OCI-M2 (cell line): ENCODE measurements around the gene SHC1.

Experiments used
- DNase-seq: peaks from one replicate; lab custom pipeline; 2025; ENCODE audit not compliant: unreplicated experiment; lab: John Stamatoyannopoulos, UW

Gene SHC1

DNA sequence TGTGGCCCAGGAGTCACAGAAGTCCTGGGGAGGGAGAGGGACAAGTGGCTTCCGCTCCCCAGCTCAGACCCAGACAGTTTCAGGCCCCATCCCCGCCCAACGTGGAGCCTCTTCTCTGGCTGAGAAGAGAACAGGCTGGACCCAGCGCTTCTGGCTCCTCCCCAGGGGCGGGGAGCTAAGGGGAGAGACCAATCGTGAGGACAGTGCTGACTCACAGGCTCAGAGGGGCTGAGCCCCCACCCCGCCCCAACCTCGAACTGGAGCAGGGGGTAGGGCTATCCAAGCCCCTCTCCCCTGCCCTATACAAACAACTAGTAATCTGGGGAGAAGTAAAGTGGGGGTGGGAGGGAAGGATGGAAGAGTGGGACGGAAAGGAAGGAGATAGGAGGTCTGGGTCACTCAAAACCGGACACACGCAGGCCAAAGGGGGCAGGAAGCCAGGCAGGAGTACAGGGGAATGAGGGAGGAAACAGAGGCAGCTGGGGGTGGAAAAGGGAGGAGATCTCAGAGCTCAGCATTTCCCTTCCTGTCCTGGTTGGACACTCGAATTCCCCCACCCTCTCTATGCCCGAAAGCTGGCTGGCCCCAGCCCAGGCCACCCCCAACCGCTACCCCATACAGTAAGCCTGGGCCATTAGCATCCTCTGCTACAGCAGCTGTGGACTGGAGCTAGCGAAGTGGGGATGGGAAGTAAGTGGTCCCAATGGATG, at the start of gene SHC1:
Gene SHC1 (minus strand): TSS at position 117 of the 710 bp plus-strand sequence. CDS start 221 bp downstream, outside the sequence.
- peak; percentile 69 for DNase-seq

DNA sequence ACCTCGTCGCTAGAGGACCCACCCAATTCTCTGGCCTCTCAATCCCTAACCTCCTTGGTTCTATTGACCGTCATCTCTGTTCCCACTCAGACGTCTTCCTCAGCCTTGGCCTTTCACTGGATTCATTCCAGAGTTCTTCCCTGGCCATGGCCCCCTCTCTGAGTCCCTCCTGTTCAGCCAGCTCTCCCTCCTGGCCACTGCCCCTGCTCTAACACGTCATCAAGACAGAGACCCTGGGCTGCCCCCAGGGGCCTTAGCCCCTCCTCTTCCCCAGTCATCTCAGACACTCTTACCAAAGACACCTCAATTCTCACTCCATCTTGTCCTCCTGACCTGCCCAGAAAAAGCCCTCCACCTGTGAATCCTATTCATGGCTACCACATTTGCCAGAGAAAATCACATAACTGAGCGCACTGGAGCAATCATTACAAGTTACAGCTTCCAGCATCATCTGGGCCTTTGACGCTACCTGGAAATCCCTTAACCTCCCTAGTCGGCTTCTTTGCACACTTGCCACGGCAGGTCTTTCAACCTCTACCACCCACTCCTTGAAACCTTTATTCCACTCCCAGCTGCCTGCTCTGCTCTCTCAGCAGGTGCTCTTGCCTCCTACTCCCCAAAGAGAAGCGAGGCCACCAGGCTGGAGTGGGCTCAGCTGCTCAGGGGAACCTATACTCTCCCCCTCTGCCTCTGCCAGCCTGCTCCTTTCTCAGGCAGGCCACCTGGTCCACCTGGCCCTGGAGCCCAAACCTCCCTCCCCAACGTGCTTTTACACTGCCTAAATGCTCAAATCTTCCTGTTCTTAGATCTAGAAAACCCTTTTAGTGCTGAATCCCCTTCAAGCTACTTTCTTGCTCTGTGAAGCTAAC, 49.1 kb upstream of the SHC1 start:
- DNase-seq: no peak

GRCh38 chr1:155018617-155019348, 48.2 kb upstream of the SHC1 start:
- DNase-seq: no peak

DNA sequence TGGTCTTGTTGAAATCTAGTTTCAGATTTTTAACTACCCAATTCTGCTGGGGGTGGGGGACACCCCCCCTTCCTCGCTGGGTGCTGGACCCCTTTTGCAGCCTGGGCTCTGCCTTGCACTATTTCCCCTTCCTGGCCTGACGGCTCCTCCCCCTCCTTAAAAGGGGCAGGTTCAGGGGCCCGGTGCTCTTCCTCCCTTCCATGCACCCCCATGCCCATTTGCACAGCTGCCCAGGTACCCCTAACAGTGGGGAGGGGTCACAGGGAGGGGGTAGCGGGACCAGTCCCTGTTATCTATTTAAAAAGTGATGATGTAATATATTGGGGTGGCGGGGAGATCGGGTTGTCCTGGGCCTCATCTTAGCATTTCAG, 47.4 kb upstream of the SHC1 start:
- no peak for DNase-seq

- DNase-seq: peak; percentile 66
These were observed 46.7 kb upstream of the SHC1 start for GRCh38 chr1:155017041-155017945.

- DNase-seq: no peak
These were observed 45.8 kb upstream of the SHC1 start for GRCh38 chr1:155016231-155016831.

GRCh38 chr1:155015527-155016230, 45.1 kb upstream of the SHC1 start:
- no peak for DNase-seq

DNA sequence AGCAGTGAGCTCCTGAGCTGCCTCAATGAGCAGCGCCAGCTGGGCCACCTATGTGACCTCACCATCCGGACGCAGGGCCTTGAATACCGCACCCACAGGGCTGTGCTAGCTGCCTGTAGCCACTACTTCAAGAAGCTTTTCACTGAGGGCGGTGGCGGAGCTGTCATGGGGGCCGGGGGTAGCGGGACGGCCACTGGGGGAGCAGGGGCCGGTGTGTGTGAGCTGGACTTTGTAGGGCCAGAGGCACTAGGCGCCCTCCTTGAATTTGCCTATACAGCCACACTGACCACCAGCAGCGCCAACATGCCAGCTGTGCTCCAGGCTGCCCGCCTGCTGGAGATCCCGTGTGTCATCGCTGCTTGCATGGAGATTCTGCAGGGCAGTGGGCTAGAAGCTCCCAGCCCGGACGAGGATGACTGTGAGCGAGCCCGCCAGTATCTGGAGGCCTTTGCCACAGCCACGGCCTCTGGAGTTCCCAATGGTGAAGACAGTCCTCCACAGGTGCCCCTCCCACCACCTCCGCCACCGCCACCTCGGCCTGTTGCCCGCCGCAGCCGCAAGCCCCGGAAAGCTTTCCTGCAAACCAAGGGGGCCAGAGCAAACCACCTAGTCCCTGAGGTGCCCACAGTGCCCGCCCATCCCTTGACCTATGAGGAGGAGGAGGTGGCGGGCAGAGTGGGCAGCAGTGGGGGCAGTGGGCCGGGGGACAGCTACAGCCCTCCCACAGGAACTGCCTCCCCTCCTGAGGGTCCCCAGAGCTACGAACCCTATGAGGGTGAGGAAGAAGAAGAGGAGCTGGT, 44.4 kb upstream of the SHC1 start:
- no peak for DNase-seq

- DNase-seq: no peak
These were observed 43.1 kb upstream of the SHC1 start for GRCh38 chr1:155013632-155014031.

GRCh38 chr1:155012776-155013602, 42.4 kb upstream of the SHC1 start:
- DNase-seq: no peak

DNA sequence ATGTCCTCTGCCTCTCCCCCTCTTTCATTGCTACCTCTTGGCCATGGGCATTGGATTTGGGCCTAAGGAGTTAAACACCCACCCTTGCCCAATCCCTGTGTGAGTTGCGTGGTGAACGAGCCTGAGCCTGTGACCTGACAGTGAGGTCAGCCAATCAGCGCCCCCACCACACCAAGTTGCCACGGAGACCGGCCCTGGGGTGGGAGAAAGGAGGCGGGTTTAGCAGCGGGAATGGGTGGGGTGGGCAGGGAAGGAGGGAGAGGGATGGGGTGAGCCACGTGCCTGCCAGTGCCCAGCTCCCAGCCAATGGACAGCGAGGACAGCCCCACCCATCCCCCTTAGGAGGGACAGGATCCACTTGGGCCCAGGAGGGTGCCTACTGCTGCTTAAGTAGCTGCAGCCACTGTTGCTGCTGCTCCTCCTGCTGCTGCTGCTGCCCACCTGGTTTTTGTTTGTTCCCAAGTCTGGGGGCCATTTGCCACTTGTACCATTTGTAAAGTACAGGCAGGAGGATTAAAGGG, 41.5 kb upstream of the SHC1 start:
- no peak for DNase-seq

DNA sequence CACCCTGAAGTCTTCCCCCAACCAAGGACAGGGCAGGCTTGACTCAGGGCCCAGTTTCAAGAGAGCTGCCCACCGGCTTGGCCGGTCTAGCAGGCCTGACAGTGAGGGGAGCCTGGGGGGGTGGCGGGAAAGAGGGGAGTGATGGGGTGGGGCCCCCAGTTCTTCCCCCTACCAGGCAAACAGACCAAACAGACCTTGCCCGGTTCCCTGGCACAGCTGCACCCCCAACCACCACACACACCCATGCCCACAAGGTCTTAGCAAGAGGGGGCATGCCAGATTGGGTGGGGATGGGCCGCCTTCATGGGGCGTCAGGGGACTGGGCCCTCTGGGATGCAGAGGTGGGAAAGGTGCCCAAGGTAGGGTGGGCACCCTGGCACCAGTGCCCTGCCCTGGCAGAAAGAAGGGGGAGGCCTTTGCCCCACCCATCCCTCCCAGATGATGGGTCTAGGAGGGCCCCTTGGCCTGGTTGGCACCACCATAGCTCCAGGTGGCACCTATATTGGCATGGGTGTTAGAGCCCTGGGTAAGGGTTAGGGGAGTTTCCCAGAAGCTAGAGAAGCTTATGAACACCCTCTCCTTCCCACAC, 41.0 kb upstream of the SHC1 start:
- no peak for DNase-seq

DNA sequence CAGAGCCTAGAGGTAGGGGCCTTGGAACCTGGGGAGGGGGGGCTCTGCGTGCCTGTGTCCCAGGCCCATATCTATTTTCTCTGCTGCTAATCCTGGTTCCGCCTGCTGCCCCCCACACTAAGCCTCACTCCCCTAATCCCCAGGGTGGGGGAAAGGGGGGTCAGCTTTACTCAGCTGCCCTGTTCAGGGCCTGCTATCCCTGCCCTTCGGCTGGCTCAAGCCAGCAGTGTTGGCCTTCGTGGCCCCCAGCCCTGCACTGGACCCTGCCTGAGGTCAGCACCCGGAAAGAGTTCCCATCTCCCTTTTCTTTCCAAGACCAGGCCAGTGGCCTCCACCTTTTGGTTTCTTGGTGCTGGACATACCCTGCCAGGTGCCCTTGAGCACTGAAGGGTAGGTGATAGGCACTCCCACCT, 40.5 kb upstream of the SHC1 start:
- no peak for DNase-seq

DNA sequence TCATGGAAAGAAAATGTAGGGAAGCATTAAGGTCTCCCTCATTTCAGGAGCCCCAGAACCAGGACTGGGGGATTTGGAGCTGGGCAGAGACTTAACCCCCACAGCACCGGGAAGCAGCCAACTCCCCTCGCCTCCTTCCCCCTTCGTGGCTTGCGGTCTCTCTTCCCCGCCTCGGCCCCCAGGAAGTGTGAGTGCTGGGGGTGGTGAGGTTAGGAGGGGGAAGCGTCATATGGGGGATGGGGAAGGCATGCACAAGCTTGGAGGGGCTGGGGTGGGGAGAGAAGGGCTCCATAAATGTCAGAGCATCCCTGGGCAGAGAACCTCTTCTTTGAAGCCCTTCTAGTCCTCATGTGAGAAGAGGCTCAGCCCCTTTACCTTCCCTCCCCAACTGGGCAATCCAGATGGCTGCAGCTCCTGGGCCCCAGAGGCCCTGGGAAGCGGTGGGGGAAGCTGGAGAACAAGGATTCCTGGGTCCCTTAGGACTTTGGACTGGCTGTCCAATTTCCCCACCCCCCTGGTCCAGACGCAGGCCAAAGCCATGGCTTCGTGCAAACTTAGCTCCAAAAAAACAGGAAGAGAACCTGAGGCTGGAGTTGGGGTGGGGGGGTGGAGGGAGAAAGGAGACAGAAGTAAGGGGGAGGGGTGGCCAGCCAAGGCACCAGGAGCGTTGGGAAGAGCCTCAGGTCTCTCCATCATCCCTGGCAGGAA, 39.8 kb upstream of the SHC1 start:
- no peak for DNase-seq

- no peak for DNase-seq
These were observed 39.2 kb upstream of the SHC1 start for GRCh38 chr1:155009742-155010141.

DNA sequence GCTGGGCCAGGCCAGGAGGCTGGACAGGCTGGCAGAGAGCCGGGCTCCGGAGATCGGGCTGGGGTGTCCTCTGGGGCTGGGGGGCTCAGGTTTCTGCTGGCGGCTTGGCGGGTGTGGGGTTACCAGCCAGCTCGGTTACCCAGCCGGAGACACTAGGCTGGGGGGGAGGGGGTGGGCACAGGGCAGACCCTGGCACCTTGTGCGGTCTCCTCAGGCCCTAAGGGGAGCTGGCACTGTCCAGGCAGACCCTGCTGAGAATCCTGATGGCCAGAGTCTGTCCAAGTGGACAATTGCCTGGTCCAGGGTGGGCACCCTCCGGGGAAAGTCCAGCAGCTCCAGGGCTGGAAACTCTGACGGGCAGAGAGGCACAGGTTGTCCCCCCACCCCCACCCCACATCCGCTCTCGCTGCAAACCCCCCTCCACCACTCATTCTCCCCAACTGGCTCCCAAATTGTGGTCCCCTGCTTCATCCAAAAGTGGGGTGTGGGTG, 38.7 kb upstream of the SHC1 start:
- DNase-seq: no peak
